Stimulated activated CD8-positive, alpha-beta memory T cell treated with anti-CD3 and anti-CD28 coated beads, Interleukin-12 subunit alpha, Interleukin-12 subunit beta, amount 100 ng/mL, for 1 hour (primary cell): Measurements from ENCODE around the gene TTYH3.

Experiments
- DNase-seq: peaks from one replicate; pipeline ENCODE4 v3.0.0-alpha.2; 2020; ENCODE audit warnings: low read depth

The TTYH3 gene

DNA sequence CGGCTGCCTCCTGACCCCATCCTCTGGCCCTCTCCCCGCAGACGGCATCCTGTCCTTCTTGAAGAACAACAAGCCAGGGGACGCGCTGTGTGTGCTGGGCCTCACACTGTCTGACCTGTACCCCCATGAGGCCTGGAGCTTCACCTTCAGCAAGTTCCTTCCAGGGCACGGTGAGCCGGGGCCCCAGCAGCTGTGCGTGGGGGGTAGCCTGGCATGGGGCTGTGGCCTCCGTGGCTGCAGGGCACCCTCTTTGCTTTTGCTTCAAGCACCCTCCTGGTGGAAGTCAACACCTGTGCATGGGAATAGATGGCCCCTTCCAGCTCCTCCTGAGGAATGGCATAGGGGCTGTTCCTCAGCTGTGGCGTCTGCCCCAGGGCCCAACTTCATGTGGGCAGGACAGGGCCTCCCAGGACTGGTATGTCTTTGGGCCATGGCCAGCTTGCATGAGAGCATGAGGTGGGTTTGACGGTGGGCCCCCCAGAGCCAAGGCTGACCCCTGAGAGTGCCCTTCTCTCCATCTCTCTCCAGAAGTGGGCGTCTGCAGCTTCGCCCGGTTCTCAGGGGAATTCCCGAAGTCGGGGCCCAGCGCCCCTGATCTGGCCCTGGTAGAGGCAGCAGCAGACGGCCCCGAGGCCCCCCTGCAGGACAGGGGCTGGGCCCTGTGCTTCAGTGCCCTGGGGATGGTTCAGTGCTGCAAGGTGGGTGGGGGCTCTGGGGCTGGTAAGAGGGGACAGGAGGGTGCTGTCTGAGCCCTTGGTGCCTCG is 76.9 kb downstream of the TTYH3 start:
- no peak for DNase-seq

DNA sequence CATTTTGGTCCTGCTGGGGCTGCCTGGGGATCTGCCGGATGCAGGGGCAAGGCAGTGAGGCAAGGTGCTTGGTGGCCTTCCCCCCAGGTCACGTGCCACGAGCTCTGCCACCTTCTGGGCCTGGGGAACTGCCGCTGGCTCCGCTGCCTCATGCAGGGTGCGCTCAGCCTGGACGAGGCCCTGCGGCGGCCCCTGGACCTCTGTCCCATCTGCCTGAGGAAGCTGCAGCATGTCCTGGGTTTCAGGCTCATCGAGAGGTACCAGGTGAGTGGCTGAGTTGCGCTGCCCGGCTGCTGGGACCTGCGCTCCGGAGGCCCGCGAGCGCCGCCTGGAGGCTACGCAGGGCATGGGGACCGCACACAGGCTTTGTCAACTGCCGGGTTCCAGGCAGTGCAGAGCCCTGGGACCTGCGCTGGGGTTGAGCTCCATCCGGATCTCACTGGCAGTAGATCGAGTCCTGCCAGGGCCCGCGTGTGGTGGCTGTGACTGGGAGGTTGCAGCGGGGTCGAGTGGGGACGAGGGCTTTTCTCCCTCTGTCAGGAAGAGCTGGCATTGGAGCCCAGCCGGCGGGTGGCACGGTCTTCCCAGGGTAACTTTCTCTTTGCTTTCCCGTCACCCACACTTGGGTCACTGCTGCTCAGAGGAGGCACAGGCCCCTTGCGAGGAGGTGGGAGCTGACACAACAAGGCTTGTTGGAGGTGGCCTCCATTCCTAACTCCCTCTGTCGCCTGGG is 77.9 kb downstream of the TTYH3 start:
- peak; percentile 58 for DNase-seq

DNA sequence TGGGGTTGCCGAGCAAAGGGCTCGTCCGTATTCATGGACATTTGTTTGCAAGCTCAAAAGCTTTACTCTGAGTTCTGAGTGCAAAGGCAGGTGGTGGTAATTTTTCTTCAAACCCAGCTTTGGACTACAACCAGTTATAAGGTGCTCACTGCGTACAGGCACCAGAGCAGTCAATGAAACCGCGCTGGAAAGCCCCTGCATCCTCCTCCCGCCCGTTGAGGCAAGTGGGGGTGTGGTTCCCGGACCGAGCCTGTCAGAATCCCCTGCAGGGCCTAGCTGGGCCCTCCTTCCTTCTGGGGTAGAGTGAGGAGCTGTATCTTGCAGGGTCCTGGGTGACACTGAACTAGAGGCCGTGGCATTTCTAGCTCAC is 78.5 kb downstream of the TTYH3 start:
- DNase-seq, result peak; percentile 35

DNA sequence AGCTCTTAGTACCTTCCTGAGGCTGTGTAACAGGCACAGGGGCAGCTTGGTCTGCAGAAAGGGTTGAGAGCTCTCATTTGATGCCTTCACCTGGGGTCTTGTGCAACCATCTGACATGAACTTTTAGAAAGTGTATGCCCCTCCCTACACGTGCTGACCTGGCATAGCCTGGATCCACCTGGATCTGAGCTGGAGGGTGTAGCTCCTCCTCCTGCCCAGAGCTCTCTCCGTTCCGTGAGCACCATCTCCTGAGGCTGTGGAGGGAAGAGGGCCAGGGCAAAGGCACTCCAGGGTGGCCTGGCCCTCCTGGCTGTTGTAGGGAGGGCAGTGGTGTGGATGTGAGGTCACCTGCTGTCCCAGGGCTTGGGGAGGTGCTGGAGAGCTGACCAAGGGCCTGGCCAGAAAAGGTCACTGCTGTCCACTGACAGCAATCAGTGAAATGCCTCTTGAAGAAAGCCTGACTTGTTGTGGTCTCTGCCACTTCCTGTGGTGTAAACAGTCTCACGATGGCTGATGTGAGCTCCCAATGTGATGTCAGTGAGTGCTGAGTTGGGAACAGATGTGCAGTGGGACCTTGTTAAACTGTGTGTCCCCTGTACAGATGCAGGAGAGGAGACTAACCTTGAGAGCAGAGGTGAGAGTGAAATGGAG is 79.2 kb downstream of the TTYH3 start:
- no peak for DNase-seq

DNA sequence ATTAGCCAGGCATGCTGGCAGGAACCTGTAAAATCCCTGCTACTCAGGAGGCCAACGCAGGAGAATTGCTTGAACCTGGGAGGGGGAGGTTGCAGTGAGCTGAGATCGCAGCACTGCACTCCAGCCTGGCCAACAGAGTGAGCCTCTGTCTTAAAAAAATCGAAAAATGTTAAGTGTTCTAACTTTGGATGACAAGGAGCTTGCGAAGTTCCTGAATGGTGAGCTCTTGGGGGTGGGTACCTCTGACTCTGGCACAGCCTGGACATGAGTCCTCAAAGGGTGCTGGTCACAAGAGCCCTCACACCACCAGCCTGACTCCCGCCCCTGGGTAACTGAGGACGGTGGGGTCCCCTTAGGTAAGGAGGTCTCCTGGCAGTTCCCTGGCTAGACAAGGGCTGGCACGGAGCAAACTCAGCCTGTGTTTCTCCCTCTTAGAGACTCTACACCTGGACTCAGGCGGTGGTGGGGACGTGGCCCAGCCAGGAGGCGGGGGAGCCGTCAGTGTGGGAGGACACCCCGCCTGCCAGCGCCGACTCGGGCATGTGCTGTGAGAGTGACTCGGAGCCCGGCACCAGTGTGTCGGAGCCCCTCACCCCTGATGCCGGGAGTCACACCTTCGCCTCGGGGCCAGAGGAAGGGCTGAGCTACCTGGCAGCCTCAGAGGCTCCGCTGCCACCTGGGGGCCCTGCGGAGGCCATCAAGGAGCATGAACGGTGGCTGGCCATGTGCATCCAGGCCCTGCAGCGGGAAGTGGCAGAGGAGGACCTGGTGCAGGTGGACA is 80.3 kb downstream of the TTYH3 start:
- DNase-seq, result no peak

DNA sequence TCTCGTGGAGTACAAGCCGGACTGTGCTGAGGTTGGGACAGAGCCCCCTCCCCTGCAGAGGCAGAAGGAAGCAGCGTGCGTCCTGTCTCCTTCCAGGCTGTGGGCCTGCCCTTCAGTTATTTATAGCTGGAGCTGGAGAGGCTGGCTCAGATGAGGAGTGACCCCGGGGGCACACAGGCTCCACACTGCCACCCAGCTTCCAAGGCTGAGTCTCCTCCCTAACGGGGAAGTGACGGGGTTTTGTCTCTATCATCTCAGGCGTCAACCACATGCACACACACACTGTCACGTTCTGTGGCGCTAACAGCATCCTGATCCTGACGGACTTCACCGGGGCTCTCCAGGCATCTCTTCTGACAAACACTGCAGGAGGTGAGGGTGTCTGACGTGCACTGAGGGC is 81.6 kb downstream of the TTYH3 start:
- DNase-seq, result no peak

DNA sequence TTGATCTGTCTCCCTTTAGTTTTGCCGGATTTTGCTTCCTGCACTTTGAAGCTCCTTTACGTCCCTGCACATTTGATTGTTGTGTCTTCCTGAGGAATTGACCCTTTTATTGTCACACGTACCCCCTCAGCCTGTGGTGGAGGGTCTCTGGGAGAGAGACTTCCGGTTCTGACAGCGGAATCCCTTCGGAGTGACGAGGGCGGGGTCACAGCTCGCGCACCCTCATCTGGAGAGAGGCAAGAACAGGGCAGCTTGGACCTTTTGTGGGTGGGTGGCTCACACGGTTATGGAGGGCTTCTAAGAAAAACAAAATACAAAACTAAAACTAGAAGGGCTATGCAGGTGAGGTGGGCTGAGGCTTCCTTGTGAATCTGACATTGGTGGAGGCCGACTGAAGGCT is 82.2 kb downstream of the TTYH3 start:
- DNase-seq, result no peak
